Activated T-cell treated with anti-CD3 and anti-CD28 coated beads, Interleukin-2, amount 50 U/mL, for 24 hours (primary cell): ENCODE measurements around the gene MC2R.

ENCODE experiments used
- DNase-seq: peaks from one replicate; pipeline ENCODE4 v3.0.0-alpha.2; 2020
- H3K27ac Mint-ChIP-seq: 2 replicates; pipeline ENCODE4 v1.8.0; 2020; ENCODE audit warnings: mild to moderate bottlenecking, mixed read lengths
- H3K27me3 Mint-ChIP-seq: 2 replicates; pipeline ENCODE4 v1.8.0; 2020; ENCODE audit warnings: mixed read lengths
- H3K36me3 Mint-ChIP-seq: 2 replicates; pipeline ENCODE4 v1.8.0; 2020; ENCODE audit warnings: low read depth, mixed read lengths
- H3K4me1 Mint-ChIP-seq: 2 replicates; pipeline ENCODE4 v1.8.0; 2020; ENCODE audit warnings: low read depth, mixed read lengths
- H3K4me3 Mint-ChIP-seq: 2 replicates; pipeline ENCODE4 v1.8.0; 2020; ENCODE audit warnings: mild to moderate bottlenecking, moderate library complexity, mixed read lengths
- H3K9me3 Mint-ChIP-seq: 2 replicates; pipeline ENCODE4 v1.8.0; 2020; ENCODE audit warnings: mixed read lengths

MC2R gene

GRCh38 chr18:13912601-13913000 lies 2.7 kb downstream of the MC2R start:
- H3K4me1 Mint-ChIP-seq: no peaks in the 10 kb centered on the region
- no peaks in the 10 kb centered on the region for H3K9me3 Mint-ChIP-seq
- H3K27me3 Mint-ChIP-seq: no peaks in the 10 kb centered on the region
- H3K36me3 Mint-ChIP-seq: no peaks in the 10 kb centered on the region
- H3K4me3 Mint-ChIP-seq: no peak overlapping the region
- no peak for DNase-seq
- H3K27ac Mint-ChIP-seq: no peak overlapping the region

DNA sequence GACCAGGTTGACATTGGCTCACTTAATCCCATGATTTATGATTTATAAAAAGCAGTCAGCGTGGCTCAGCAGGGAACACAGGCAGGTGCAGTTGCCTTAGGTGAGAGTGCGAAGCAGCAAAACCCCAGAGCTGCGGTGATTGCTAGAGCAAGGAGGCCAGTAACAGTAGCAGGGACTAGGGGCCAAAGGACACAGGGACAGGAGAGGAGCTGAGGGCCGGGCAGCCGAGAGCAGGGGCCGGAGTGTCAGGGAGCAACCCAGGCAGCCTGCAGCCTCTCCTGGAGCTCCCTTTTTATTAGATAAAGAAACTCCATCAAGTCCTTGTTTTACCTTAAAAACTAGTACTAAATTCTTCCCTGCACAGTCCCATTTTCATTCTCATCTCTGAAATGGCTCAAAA lies 4.3 kb downstream of the MC2R start:
- Mint-ChIP-seq H3K27ac (no peak overlapping the region), H3K27me3 (no peaks in the 10 kb centered on the region), H3K4me3 (no peak overlapping the region), H3K36me3 (no peaks in the 10 kb centered on the region), H3K9me3 (no peaks in the 10 kb centered on the region), H3K4me1 (no peaks in the 10 kb centered on the region)
- no peak for DNase-seq

DNA sequence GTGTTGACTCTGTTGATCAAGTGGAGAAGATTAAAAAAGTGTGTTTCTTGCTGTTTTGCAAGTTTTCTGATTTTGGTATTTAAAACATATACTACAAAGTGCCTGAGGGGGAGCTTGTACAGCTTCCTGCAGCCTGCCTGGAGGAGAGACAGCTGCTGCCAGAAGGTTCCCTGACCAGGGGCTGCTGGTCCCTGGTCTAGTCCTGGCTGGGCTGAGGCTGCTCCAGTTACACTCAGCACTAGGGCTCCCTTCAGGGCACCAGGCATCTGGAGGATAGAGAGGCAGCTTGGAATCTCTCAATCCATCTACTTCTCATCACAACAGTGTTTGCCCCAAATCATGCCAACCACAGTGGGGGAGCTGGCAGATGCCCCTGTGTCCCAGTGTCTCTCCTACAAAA lies 4.8 kb downstream of the MC2R start:
- Mint-ChIP-seq H3K9me3 (no peaks in the 10 kb centered on the region), H3K27ac (no peak overlapping the region), H3K4me1 (no peaks in the 10 kb centered on the region), H3K27me3 (no peaks in the 10 kb centered on the region), H3K36me3 (no peaks in the 10 kb centered on the region), H3K4me3 (no peak overlapping the region)
- no peak for DNase-seq

DNA sequence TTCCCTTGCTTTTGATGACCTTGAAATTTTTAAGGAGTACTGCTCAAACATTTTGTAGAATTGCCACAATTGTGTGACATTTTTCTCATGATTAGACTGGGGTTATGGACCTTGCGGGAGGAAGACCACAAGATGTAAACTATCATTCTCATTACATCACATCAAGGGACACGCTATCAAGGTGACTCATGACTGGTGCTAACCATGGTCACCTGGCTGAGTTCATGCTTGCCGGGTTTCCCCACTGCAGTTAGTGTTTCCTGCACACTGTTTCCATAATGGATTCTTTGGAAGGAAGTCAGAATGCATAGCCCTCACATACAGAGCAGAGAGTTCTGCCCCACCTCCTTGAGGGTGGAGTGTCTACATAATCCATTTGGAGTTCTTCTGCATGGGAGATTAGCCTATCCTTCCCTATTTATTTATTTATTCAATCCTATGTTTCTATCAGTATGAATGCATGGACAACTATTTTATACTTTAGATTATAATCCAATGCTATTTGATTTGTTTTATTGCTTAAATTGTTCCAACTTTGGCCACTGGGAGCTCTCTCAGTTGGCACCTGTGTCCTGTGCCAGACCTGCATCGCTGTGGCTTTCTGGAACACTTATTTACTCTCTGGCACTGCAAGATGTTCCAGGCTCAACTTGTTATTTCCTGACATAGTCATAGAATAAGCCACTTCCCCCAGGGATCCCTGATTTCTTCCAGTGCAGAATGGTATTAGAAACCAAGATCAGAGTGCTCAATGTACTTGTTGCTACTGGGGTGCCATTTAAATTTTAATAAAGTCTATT lies 6.0 kb downstream of the MC2R start:
- Mint-ChIP-seq H3K27me3 (no peaks in the 10 kb centered on the region), H3K9me3 (no peaks in the 10 kb centered on the region), H3K36me3 (no peaks in the 10 kb centered on the region), H3K27ac (no peak overlapping the region), H3K4me3 (no peak overlapping the region), H3K4me1 (no peaks in the 10 kb centered on the region)
- no peak for DNase-seq

DNA sequence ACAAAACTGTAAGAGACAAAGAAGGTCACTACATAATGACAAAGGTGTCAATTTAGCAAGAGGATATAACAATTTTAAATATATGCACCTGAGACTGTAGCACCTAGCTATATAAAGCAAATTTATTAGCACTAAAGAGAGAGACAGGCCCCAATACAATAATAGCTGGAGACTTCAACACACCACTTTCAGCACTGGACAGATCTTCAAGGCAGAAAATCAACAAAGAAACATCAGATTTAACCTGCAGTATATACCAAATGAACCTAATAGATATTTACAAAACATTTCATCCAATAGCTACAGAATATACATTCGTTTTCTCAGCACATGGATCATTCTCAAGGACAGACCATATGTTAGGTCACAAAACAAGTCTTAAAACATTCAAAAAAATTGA lies 14.7 kb downstream of the MC2R start:
- no peak for DNase-seq
- H3K36me3 Mint-ChIP-seq: no peaks in the 10 kb centered on the region
- H3K27ac Mint-ChIP-seq: no peak overlapping the region
- H3K27me3 Mint-ChIP-seq: peaks cover 13% of the 10 kb centered on the region
- no peaks in the 10 kb centered on the region for H3K4me1 Mint-ChIP-seq
- peaks cover 10% of the 10 kb centered on the region for H3K9me3 Mint-ChIP-seq
- no peak overlapping the region for H3K4me3 Mint-ChIP-seq

- no peak for DNase-seq
- H3K9me3 Mint-ChIP-seq: peaks cover 10% of the 10 kb centered on the region
- H3K27ac Mint-ChIP-seq: no peak overlapping the region
- H3K27me3 Mint-ChIP-seq: peaks cover 35% of the 10 kb centered on the region
- no peaks in the 10 kb centered on the region for H3K4me1 Mint-ChIP-seq
- H3K36me3 Mint-ChIP-seq: no peaks in the 10 kb centered on the region
- no peak overlapping the region for H3K4me3 Mint-ChIP-seq
Measured at GRCh38 chr18:13895505-13896033, 19.8 kb downstream of the MC2R start.

DNA sequence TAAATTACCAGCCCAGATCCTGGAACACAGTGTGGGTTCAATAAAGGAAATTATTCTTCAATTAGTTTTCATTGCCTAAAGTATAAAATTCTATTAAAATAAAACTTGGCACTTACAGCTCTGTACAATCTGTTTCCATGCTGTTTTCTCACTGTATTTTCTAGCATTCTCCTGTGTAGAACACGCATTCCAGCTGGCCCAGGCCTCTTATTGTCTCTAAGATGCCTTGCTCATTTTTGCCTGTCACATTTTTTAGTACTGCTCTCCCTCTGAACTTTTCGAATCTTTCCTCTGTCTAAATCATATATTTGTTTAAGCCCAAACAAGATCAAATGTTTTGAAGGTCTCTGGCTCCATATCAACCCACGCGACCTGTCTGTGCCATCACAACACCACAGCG lies 20.8 kb downstream of the MC2R start:
- Mint-ChIP-seq H3K4me1 (no peaks in the 10 kb centered on the region), H3K27me3 (peaks cover 35% of the 10 kb centered on the region), H3K36me3 (no peaks in the 10 kb centered on the region), H3K9me3 (peaks cover 2% of the 10 kb centered on the region), H3K27ac (no peak overlapping the region), H3K4me3 (no peak overlapping the region)
- no peak for DNase-seq

DNA sequence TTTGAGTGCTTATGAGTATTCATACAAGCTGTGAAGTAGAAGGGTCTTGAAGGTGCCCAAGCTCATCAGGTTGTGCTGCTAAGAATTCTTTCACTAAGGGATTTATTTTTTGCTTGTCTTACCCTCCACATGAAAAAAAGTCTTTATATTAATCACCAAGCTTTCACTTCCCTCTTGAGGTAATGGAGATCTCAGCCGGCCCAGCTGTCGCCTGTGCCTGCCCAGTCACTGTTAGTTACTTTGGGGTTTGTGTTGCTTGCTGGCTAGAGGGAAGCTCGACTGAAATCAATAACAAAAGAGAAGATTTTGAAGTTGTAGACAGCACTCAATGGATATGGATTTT lies 21.9 kb downstream of the MC2R start:
- H3K36me3 Mint-ChIP-seq: no peaks in the 10 kb centered on the region
- H3K4me3 Mint-ChIP-seq: no peak overlapping the region
- H3K9me3 Mint-ChIP-seq: no peaks in the 10 kb centered on the region
- DNase-seq: no peak
- H3K27ac Mint-ChIP-seq: no peak overlapping the region
- peaks cover 42% of the 10 kb centered on the region for H3K27me3 Mint-ChIP-seq
- no peaks in the 10 kb centered on the region for H3K4me1 Mint-ChIP-seq

GRCh38 chr18:13892098-13892497 lies 23.2 kb downstream of the MC2R start:
- H3K4me3 Mint-ChIP-seq: no peak overlapping the region
- H3K27ac Mint-ChIP-seq: no peak overlapping the region
- H3K9me3 Mint-ChIP-seq: no peaks in the 10 kb centered on the region
- H3K4me1 Mint-ChIP-seq: no peaks in the 10 kb centered on the region
- peaks cover 43% of the 10 kb centered on the region for H3K27me3 Mint-ChIP-seq
- no peak for DNase-seq
- no peaks in the 10 kb centered on the region for H3K36me3 Mint-ChIP-seq

DNA sequence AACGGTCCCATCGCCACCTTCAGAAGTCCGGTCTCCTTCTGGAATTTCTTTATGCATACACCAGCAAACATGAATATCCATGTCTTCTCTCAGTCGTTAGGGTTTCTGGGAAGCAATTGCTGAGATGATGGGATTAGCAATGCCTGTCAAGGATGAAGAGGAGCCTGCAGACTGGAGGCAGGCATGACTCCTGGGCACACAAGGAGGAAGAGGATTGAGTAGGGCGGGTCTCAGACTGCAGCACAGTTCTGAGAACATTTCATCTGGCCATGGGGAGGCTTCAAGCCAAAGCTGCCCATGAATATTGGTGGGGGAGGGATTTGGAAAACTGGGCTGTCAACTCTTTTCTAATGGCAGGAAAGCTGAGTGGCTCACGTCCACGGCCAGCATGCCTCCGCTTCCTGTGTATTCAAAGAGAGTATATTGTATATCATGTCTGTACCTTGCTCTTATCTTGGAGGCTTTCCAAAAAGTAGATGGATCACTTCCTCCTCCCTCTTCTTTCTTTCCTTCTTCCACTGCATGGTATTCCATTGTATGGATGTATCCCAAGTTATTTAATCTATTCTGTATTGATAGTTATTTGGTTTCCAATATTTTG lies 24.5 kb downstream of the MC2R start:
- no peaks in the 10 kb centered on the region for H3K4me1 Mint-ChIP-seq
- H3K4me3 Mint-ChIP-seq: no peak overlapping the region
- no peaks in the 10 kb centered on the region for H3K9me3 Mint-ChIP-seq
- H3K27me3 Mint-ChIP-seq: peaks cover 44% of the 10 kb centered on the region
- no peak overlapping the region for H3K27ac Mint-ChIP-seq
- no peak for DNase-seq
- H3K36me3 Mint-ChIP-seq: no peaks in the 10 kb centered on the region

DNA sequence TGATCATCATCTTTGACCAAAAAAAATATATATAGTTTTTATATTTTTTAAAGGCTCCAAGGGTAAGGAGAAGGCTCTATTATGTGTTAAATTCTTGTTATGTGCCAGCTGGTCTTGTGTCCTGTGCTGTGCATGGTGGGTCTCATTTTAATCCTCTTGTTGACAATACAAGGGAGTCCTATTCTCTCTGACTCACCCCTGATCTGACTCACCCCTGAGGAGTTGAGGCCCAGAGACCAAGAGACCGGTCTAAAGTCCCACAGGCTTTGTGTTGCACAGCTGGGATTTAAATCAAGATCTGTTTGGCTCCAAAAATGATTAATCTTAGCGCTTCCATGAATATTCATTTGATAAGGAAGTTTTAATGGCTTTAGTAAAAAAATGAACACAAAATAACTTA lies 25.7 kb downstream of the MC2R start:
- no peak overlapping the region for H3K27ac Mint-ChIP-seq
- H3K4me1 Mint-ChIP-seq: no peaks in the 10 kb centered on the region
- no peaks in the 10 kb centered on the region for H3K9me3 Mint-ChIP-seq
- no peaks in the 10 kb centered on the region for H3K36me3 Mint-ChIP-seq
- no peak for DNase-seq
- H3K27me3 Mint-ChIP-seq: peaks cover 37% of the 10 kb centered on the region
- H3K4me3 Mint-ChIP-seq: no peak overlapping the region

- H3K36me3 Mint-ChIP-seq: no peaks in the 10 kb centered on the region
- no peak for DNase-seq
- no peak overlapping the region for H3K4me3 Mint-ChIP-seq
- H3K9me3 Mint-ChIP-seq: no peaks in the 10 kb centered on the region
- no peak overlapping the region for H3K27ac Mint-ChIP-seq
- H3K27me3 Mint-ChIP-seq: peaks cover 32% of the 10 kb centered on the region
- H3K4me1 Mint-ChIP-seq: no peaks in the 10 kb centered on the region
Measured at GRCh38 chr18:13888191-13888716, 27.1 kb downstream of the MC2R start.

- Mint-ChIP-seq H3K4me1 (no peaks in the 10 kb centered on the region), H3K4me3 (no peak overlapping the region), H3K27me3 (peaks cover 17% of the 10 kb centered on the region), H3K36me3 (no peaks in the 10 kb centered on the region), H3K9me3 (no peaks in the 10 kb centered on the region), H3K27ac (no peak overlapping the region)
- DNase-seq: no peak
Measured at GRCh38 chr18:13885009-13885408, 30.3 kb downstream of the MC2R start.

DNA sequence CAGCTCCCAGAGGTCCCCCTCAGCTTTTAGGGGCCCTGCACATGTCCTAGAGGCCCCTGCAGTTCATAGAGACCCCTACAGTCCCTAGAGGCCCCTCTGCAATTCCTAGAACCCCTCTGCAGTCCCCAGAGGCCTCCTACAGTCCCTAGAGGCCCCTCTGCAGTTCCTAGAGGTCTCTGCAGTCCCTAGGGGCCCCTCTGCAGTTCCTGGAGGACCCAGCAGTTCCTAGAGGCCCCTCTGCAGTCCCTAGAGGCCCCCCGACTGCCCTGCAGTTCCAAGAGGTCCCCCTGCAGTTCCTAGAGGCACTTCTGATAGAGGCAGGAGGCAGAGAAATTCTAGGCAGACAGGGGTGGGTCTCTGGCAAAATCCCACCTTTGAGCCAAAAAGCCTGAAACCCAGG lies 35.4 kb downstream of the MC2R start:
- Mint-ChIP-seq H3K27me3 (peaks cover 5% of the 10 kb centered on the region), H3K4me1 (no peaks in the 10 kb centered on the region), H3K4me3 (no peak overlapping the region), H3K36me3 (no peaks in the 10 kb centered on the region), H3K27ac (no peak overlapping the region), H3K9me3 (no peaks in the 10 kb centered on the region)
- no peak for DNase-seq

GRCh38 chr18:13879492-13879891 lies 35.8 kb downstream of the MC2R start:
- no peak for DNase-seq
- Mint-ChIP-seq H3K27me3 (peaks cover under 1% of the 10 kb centered on the region), H3K36me3 (no peaks in the 10 kb centered on the region), H3K4me1 (no peaks in the 10 kb centered on the region), H3K27ac (no peak overlapping the region), H3K4me3 (no peak overlapping the region), H3K9me3 (no peaks in the 10 kb centered on the region)
